ENCODE measurements around the gene ACOXL.

ACOXL gene

GRCh38 chr2:111095434-111095833 is 363.1 kb downstream of the ACOXL start:
- no peak for TF ChIP-seq CTCF (IDR thresholded peaks at IDR 0.05; ENCODE audit: low read depth, low read length)
- no peak overlapping the region for H3K4me3 ChIP-seq (ENCODE audit: low read depth, low read length)

GRCh38 chr2:111099402-111099801 is 367.0 kb downstream of the ACOXL start:
- TF ChIP-seq CTCF (IDR thresholded peaks at IDR 0.05; ENCODE audit: low read depth, low read length), result no peak
- no peak overlapping the region for H3K4me3 ChIP-seq (ENCODE audit: low read depth, low read length)

GRCh38 chr2:111100087-111100764 is 367.9 kb downstream of the ACOXL start:
- no peak for TF ChIP-seq CTCF (IDR thresholded peaks at IDR 0.05; ENCODE audit: low read depth, low read length)
- no peak overlapping the region for H3K4me3 ChIP-seq (ENCODE audit: low read depth, low read length)

- no peak overlapping the region for H3K4me3 ChIP-seq (ENCODE audit: low read depth, low read length)
- TF ChIP-seq CTCF (IDR thresholded peaks at IDR 0.05; ENCODE audit: low read depth, low read length), result no peak
These were observed 368.4 kb downstream of the ACOXL start for GRCh38 chr2:111100765-111101162.

- H3K4me3 ChIP-seq (ENCODE audit: low read depth, low read length), result no peak overlapping the region
- TF ChIP-seq CTCF (IDR thresholded peaks at IDR 0.05; ENCODE audit: low read depth, low read length), result no peak
These were observed 369.2 kb downstream of the ACOXL start for GRCh38 chr2:111101592-111101991.

GRCh38 chr2:111102216-111102615 is 369.8 kb downstream of the ACOXL start:
- H3K4me3 ChIP-seq (ENCODE audit: low read depth, low read length), result no peak overlapping the region
- TF ChIP-seq CTCF (IDR thresholded peaks at IDR 0.05; ENCODE audit: low read depth, low read length), result no peak

- no peak overlapping the region for H3K4me3 ChIP-seq (ENCODE audit: low read depth, low read length)
These were observed 373.6 kb downstream of the ACOXL start for GRCh38 chr2:111105926-111106325.

More at GRCh38 chr2:111105926-111106325, 373.6 kb downstream of the ACOXL start:
- no peak for TF ChIP-seq CTCF (IDR thresholded peaks at IDR 0.05; ENCODE audit: low read depth, low read length)

All from WI38 (cell line).